Liver (tissue), 9 donors: ENCODE data around the gene KLF6. TPM values are rescaled to one million over a fixed set of nuclear protein-coding genes. Genes with fewer than 3 reads are reported as not detected.

Experiments
- DNase-seq: peaks from one replicate; pipeline ENCODE4 v3.0.0-alpha.2; 2017; ENCODE audit warnings: low spot score
- H3K27ac ChIP-seq, 2 donors: one replicate each; pipeline ENCODE4 v1.7.0; 2013; ENCODE audit warnings: inconsistent platforms in 2 of 2, low read length in 2 of 2, control low read depth in 1 of 2, low read depth in 1 of 2, mild to moderate bottlenecking in 1 of 2
- H3K27me3 ChIP-seq, 4 donors: one replicate each; pipeline versions ENCODE4 v1.6.1 to v1.7.0; 2013; ENCODE audit warnings: low read length in 3 of 4, inconsistent platforms in 1 of 4, mild to moderate bottlenecking in 1 of 4, moderate library complexity in 1 of 4; ENCODE audit not compliant: control insufficient read depth in 4 of 4, insufficient read depth in 4 of 4
- H3K36me3 ChIP-seq, 4 donors: one replicate each; pipeline versions ENCODE4 v1.6.1 to v1.7.0; 2013; ENCODE audit warnings: low read length in 3 of 4, mild to moderate bottlenecking in 3 of 4, low read depth in 1 of 4, moderate library complexity in 1 of 4; ENCODE audit not compliant: control insufficient read depth in 4 of 4, insufficient read depth in 3 of 4
- H3K4me1 ChIP-seq, 4 donors: one replicate each; pipeline versions ENCODE4 v1.6.1 to v1.7.0; 2013; ENCODE audit warnings: low read length in 3 of 4, mild to moderate bottlenecking in 3 of 4, moderate library complexity in 1 of 4; ENCODE audit not compliant: control insufficient read depth in 4 of 4, insufficient read depth in 4 of 4
- H3K4me3 ChIP-seq, 3 donors: one replicate each; pipeline versions ENCODE4 v1.6.1 to v1.7.0; 2013; ENCODE audit warnings: low read length in 3 of 3, control low read depth in 1 of 3, low read depth in 1 of 3, mild to moderate bottlenecking in 1 of 3
- H3K9ac ChIP-seq, 2 donors: one replicate each; pipeline ENCODE4 v1.7.0; 2013; ENCODE audit warnings: low read length in 2 of 2, mild to moderate bottlenecking in 2 of 2, moderate library complexity in 2 of 2, control low read depth in 1 of 2, low read depth in 1 of 2
- H3K9me3 ChIP-seq, 4 donors: one replicate each; pipeline versions ENCODE4 v1.6.1 to v1.7.0; 2013; ENCODE audit warnings: low read length in 3 of 4; ENCODE audit not compliant: control insufficient read depth in 4 of 4
- ATF3 ChIP-seq: IDR thresholded peaks from 2 replicates; pipeline ENCODE4 v1.6.1; 2016; ENCODE audit warnings: antibody characterized with exemption
- EGR1 ChIP-seq, 2 donors: IDR thresholded peaks; 2 replicates each; pipeline ENCODE4 v1.6.1; 2016 to 2018; ENCODE audit warnings: antibody characterized with exemption in 2 of 2, low read depth in 2 of 2
- FOXA1 ChIP-seq: IDR thresholded peaks from 2 replicates; pipeline ENCODE4 v1.6.1; 2016; ENCODE audit warnings: antibody characterized with exemption
- FOXA2 ChIP-seq: IDR thresholded peaks from 2 replicates; pipeline ENCODE4 v1.6.1; 2016; ENCODE audit warnings: antibody characterized with exemption
- GABPA ChIP-seq, 2 donors: IDR thresholded peaks in 1 of 2; conservative IDR thresholded peaks in 1 of 2; 2 replicates each; pipeline ENCODE4 v1.6.1; 2016; ENCODE audit warnings: antibody characterized with exemption in 2 of 2, mild to moderate bottlenecking in 1 of 2, moderate library complexity in 1 of 2
- HNF4A ChIP-seq, 2 donors: conservative IDR thresholded peaks; 2 replicates each; pipeline ENCODE4 v1.6.1; 2016; ENCODE audit warnings: antibody characterized with exemption in 2 of 2, mild to moderate bottlenecking in 2 of 2
- HNF4G ChIP-seq: IDR thresholded peaks from 2 replicates; pipeline ENCODE4 v1.6.1; 2016; ENCODE audit warnings: antibody characterized with exemption
- JUND ChIP-seq, 2 donors: IDR thresholded peaks; 2 replicates each; pipeline ENCODE4 v1.6.1; 2016; ENCODE audit warnings: antibody characterized with exemption in 2 of 2
- NR2F2 ChIP-seq: IDR thresholded peaks from 2 replicates; pipeline ENCODE4 v1.6.1; 2016; ENCODE audit warnings: antibody characterized with exemption
- RAD21 ChIP-seq, 2 donors: IDR thresholded peaks; 2 replicates each; pipeline ENCODE4 v1.6.1; 2016; ENCODE audit warnings: antibody characterized with exemption in 2 of 2, mild to moderate bottlenecking in 2 of 2
- RXRA ChIP-seq, 2 donors: IDR thresholded peaks; 2 replicates each; pipeline ENCODE4 v1.6.1; 2017 to 2018; ENCODE audit warnings: antibody characterized with exemption in 2 of 2, mild to moderate bottlenecking in 1 of 2
- SP1 ChIP-seq: IDR thresholded peaks from 2 replicates; pipeline ENCODE4 v1.6.1; 2018; ENCODE audit warnings: antibody characterized with exemption, mild to moderate bottlenecking
- TAF1 ChIP-seq: conservative IDR thresholded peaks from 2 replicates; pipeline ENCODE4 v1.6.1; 2016; ENCODE audit warnings: antibody characterized with exemption, mild to moderate bottlenecking
- YY1 ChIP-seq: IDR thresholded peaks from 2 replicates; pipeline ENCODE4 v1.6.1; 2016; ENCODE audit warnings: antibody characterized with exemption, mild to moderate bottlenecking
- ZBTB33 ChIP-seq: IDR thresholded peaks from 2 replicates; pipeline ENCODE4 v1.6.1; 2016; ENCODE audit warnings: antibody characterized with exemption
- WGBS: extraction: QIAGEN DNeasy Blood & Tissue Kit; methylation state at CpG from one replicate; pipeline ENCODE4 v1.1.7; 2013; 5-methylcytosine and 5-hydroxymethylcytosine counted together
- polyA plus RNA-seq, 2 donors: library from polyadenylated mRNA; stranded (reverse) in 1 of 2; unstranded in 1 of 2; fragments of 200-250 nt in 1 of 2; fragments of >200 nt in 1 of 2; fragmentation: Nextera tagmentation in 1 of 2; extraction: Ambion mirVana in 1 of 2; gene quantifications; one replicate each; pipeline versions ENCODE4 v1.2.1 to v1.2.3, GENCODE V29; 2013 to 2015
- total RNA-seq, 2 donors: library from RNA; depleted of rRNA; stranded (reverse); fragments of >200 nt; gene quantifications; one replicate each; pipeline ENCODE4 v1.2.3, GENCODE V29; 2014
- TF ChIP-seq, protein P1 (sequence below): IDR thresholded peaks from 2 replicates; pipeline ENCODE4 v1.6.1; 2016; ENCODE audit warnings: antibody characterized with exemption, mild to moderate bottlenecking
- TF ChIP-seq, protein P2 (sequence below): IDR thresholded peaks from 2 replicates; pipeline ENCODE4 v1.6.1; 2016; ENCODE audit warnings: antibody characterized with exemption
- TF ChIP-seq, protein P3 (sequence below): fragments of 150-350 bp; IDR thresholded peaks from 2 replicates; pipeline ENCODE4 v1.5.1; 2017; ENCODE audit warnings: improper control_type of control experiment, low read depth, low read length; ENCODE audit not compliant: missing input control
- donor health status: healthy.
- donor health status: healthy.
- donor health status: healthy.
- donor health status: healthy.
- donor health status: healthy.

KLF6 gene
- total and polyA plus RNA-seq, 4 donors, result 11.0 to 124 (median 22.2) TPM

DNA sequence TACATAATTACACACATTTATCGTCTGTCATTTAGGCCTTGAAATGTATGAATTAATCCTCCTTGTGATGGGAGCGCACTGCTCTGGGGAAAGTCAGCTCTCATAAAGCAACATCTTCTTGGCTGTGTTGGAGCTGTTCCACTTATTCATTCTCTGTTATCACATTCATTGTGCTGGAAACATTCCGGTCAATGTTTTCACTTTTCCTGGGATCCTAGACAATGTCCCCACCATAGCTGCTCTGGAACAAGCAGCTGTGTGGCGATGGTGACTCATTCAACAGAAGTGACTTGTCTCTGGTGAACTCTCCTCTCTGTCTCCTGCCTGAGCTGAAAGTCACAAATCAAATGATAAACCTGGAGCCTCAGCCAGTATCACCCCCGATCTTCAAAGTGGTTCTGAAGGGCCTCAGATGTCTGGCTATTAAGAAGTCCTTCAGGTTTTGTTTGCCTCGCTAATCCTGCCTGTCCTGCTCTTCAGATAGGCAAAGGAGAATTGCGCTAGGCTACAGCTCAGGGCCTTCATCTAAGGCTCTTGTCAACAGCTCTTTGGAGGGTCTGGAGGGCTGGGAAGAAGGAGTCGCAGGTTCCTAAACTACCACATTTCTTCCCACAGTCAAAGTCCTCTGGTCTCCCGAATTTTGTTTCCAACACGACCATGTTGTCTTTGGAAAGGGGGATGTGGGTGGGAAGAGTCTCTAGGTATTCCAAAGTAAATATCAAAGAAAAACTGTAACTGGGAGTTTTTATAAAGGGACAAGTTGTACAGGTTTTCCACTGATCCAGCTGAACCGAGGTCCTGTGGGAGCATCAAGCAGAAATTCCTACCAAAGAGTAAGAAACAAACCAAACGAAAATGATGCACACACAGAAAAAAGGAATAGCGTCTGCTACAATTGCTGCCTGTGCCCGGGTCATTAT lies 29.3 kb downstream of the KLF6 start:
- DNase-seq, result no peak
- H3K4me3 ChIP-seq, result no peak overlapping the region
- H3K27me3 ChIP-seq, result no peaks in the 10 kb centered on the region
- no peaks in the 10 kb centered on the region for H3K36me3 ChIP-seq
- H3K4me1 ChIP-seq, result peaks cover 0 to 1% (median 0%) of the 10 kb centered on the region in 4 donors
- H3K27ac ChIP-seq, result no peak overlapping the region
- no peaks in the 10 kb centered on the region for H3K9me3 ChIP-seq
- H3K9ac ChIP-seq, result no peak overlapping the region
- 91% methylated on average over 14 of the region's 14 CpGs for WGBS
- no peak for TF ChIP-seq HNF4A (conservative IDR thresholded peaks at IDR 0.05)
- no peak for TF ChIP-seq SP1
- TF ChIP-seq YY1, result no peak
- TF ChIP-seq ATF3, result no peak
- TF ChIP-seq RAD21 (IDR thresholded peaks at IDR 0.05), result no peak
- no peak for TF ChIP-seq TAF1
- TF ChIP-seq, protein P1, sequence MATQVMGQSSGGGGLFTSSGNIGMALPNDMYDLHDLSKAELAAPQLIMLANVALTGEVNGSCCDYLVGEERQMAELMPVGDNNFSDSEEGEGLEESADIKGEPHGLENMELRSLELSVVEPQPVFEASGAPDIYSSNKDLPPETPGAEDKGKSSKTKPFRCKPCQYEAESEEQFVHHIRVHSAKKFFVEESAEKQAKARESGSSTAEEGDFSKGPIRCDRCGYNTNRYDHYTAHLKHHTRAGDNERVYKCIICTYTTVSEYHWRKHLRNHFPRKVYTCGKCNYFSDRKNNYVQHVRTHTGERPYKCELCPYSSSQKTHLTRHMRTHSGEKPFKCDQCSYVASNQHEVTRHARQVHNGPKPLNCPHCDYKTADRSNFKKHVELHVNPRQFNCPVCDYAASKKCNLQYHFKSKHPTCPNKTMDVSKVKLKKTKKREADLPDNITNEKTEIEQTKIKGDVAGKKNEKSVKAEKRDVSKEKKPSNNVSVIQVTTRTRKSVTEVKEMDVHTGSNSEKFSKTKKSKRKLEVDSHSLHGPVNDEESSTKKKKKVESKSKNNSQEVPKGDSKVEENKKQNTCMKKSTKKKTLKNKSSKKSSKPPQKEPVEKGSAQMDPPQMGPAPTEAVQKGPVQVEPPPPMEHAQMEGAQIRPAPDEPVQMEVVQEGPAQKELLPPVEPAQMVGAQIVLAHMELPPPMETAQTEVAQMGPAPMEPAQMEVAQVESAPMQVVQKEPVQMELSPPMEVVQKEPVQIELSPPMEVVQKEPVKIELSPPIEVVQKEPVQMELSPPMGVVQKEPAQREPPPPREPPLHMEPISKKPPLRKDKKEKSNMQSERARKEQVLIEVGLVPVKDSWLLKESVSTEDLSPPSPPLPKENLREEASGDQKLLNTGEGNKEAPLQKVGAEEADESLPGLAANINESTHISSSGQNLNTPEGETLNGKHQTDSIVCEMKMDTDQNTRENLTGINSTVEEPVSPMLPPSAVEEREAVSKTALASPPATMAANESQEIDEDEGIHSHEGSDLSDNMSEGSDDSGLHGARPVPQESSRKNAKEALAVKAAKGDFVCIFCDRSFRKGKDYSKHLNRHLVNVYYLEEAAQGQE, result no peak
- TF ChIP-seq JUND (IDR thresholded peaks at IDR 0.05), result no peak
- TF ChIP-seq EGR1 (IDR thresholded peaks at IDR 0.05; ENCODE audit: low read depth in 2 of 2), result no peak
- TF ChIP-seq RXRA (IDR thresholded peaks at IDR 0.05), result no peak
- no peak for TF ChIP-seq GABPA (IDR thresholded peaks at IDR 0.05 in 1 of 2, conservative IDR thresholded peaks at IDR 0.05 in 1 of 2)
- TF ChIP-seq ZBTB33, result no peak
- TF ChIP-seq FOXA1, result no peak
- TF ChIP-seq FOXA2, result no peak
- no peak for TF ChIP-seq NR2F2
- TF ChIP-seq, protein P2, sequence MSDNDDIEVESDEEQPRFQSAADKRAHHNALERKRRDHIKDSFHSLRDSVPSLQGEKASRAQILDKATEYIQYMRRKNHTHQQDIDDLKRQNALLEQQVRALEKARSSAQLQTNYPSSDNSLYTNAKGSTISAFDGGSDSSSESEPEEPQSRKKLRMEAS, result no peak
- TF ChIP-seq HNF4G, result no peak
- TF ChIP-seq, protein P3, sequence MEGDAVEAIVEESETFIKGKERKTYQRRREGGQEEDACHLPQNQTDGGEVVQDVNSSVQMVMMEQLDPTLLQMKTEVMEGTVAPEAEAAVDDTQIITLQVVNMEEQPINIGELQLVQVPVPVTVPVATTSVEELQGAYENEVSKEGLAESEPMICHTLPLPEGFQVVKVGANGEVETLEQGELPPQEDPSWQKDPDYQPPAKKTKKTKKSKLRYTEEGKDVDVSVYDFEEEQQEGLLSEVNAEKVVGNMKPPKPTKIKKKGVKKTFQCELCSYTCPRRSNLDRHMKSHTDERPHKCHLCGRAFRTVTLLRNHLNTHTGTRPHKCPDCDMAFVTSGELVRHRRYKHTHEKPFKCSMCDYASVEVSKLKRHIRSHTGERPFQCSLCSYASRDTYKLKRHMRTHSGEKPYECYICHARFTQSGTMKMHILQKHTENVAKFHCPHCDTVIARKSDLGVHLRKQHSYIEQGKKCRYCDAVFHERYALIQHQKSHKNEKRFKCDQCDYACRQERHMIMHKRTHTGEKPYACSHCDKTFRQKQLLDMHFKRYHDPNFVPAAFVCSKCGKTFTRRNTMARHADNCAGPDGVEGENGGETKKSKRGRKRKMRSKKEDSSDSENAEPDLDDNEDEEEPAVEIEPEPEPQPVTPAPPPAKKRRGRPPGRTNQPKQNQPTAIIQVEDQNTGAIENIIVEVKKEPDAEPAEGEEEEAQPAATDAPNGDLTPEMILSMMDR, result no peak
